NCI-H2196 treated with DMSO at 0.1 percent for 48 hours (cell line): ENCODE measurements around the gene OSCAR.

Experiments
- DNase-seq: peaks from one replicate; lab custom pipeline; 2025; ENCODE audit not compliant: unreplicated experiment; lab: John Stamatoyannopoulos, UW

OSCAR gene

GRCh38 chr19:54095136-54095858 lies 5.3 kb downstream of the OSCAR start:
- DNase-seq = no peak

- DNase-seq = no peak
Observed at GRCh38 chr19:54094426-54095000, 6.1 kb downstream of the OSCAR start.

GRCh38 chr19:54084410-54084809 lies 16.2 kb downstream of the OSCAR start:
- DNase-seq = no peak

- DNase-seq = no peak
Observed at GRCh38 chr19:54081032-54081431, 19.6 kb downstream of the OSCAR start, which contains the start of gene TARM1. Gene TARM1, minus strand, starts transcription at chr19:54081365. Its CDS starts 25 bp downstream, at chr19:54081340.

- DNase-seq = no peak
Observed at GRCh38 chr19:54077334-54077733, 23.3 kb downstream of the OSCAR start.

- no peak for DNase-seq
Observed at GRCh38 chr19:54074851-54075250, 25.8 kb downstream of the OSCAR start.

GRCh38 chr19:54073829-54074228 lies 26.8 kb downstream of the OSCAR start:
- no peak for DNase-seq

GRCh38 chr19:54069470-54069869 lies 31.1 kb downstream of the OSCAR start:
- DNase-seq = no peak

- DNase-seq = no peak
Observed at GRCh38 chr19:54063350-54064116, 37.1 kb downstream of the OSCAR start, which contains the start of gene VSTM1. Gene VSTM1, minus strand, starts transcription at chr19:54063897. Its CDS starts 120 bp downstream, at chr19:54063777.

GRCh38 chr19:54062643-54063042 lies 38.0 kb downstream of the OSCAR start:
- no peak for DNase-seq

GRCh38 chr19:54047616-54048015 lies 53.0 kb downstream of the OSCAR start:
- no peak for DNase-seq

GRCh38 chr19:54045771-54046170 lies 54.8 kb downstream of the OSCAR start:
- no peak for DNase-seq
